ENCODE measurements around the gene FCRLB. TPM values are rescaled to one million over a fixed set of nuclear protein-coding genes. Genes with fewer than 3 reads are reported as not detected.

Gene FCRLB
- total and polyA plus RNA-seq, 2 donors (not counting 3 experiments of a cell fraction or from before 2014, with no cell fraction given): 0.62 TPM

- Histone ChIP-seq H3K4me3 (replicated peaks in 1 of 3; ENCODE audit: insufficient read depth in 1 of 3, low read depth in 1 of 3, low read length in 3 of 3) (no peak overlapping the region), H4K20me1 (replicated peaks; ENCODE audit: control insufficient read depth, extremely low read depth, insufficient read depth, low read length) (peaks cover 5% of the 10 kb centered on the region), H3K27ac (ENCODE audit: insufficient read depth, low read depth, low read length) (no peak overlapping the region), H3K4me2 (ENCODE audit: insufficient read depth, low read length) (no peak overlapping the region), H3K36me3 (ENCODE audit: control insufficient read depth in 2 of 2, extremely low read depth in 1 of 2, insufficient read depth in 2 of 2, low read length in 2 of 2) (no peaks in the 10 kb centered on the region), H3K4me1 (ENCODE audit: control insufficient read depth, extremely low read depth, insufficient read depth, low read length) (peaks cover 10% of the 10 kb centered on the region), H2AFZ (ENCODE audit: low read depth, low read length) (no peak overlapping the region), H3K9ac (replicated peaks; ENCODE audit: extremely low read depth, insufficient read depth, low read length) (no peak overlapping the region), H3K79me2 (ENCODE audit: control insufficient read depth, insufficient read depth, low read length) (peaks cover 78% of the 10 kb centered on the region), H3K9me1 (replicated peaks; ENCODE audit: control insufficient read depth, extremely low read depth, insufficient read depth, low read length) (no peaks in the 10 kb centered on the region), H3K9me3 (replicated peaks; ENCODE audit: control insufficient read depth, insufficient read depth, low read length) (no peaks in the 10 kb centered on the region), H3K27me3 (ENCODE audit: control insufficient read depth in 2 of 2, insufficient read depth in 2 of 2, low read length in 2 of 2) (no peaks in the 10 kb centered on the region)
- TF ChIP-seq POLR2AphosphoS5 (IDR thresholded peaks at IDR 0.05; ENCODE audit: insufficient read depth, low read depth, low read length): no peak
- no peak for TF ChIP-seq POLR2A (IDR thresholded peaks at IDR 0.05; ENCODE audit: low read depth, low read length)
- TF ChIP-seq JUN (IDR thresholded peaks at IDR 0.05; ENCODE audit: borderline replicate concordance, insufficient read depth, insufficient read length, low read depth): no peak
- no peak for TF ChIP-seq GATA2 (IDR thresholded peaks at IDR 0.05; ENCODE audit: insufficient read depth, insufficient read length, low read depth, low read length)
- TF ChIP-seq MYC (IDR thresholded peaks at IDR 0.05; ENCODE audit: low read depth, low read length): no peak
- no peak for TF ChIP-seq MAX (IDR thresholded peaks at IDR 0.05; ENCODE audit: insufficient read depth, insufficient read length)
- TF ChIP-seq CTCF (IDR thresholded peaks at IDR 0.05; ENCODE audit: extremely low read depth in 1 of 2, insufficient read depth in 1 of 2, low read depth in 1 of 2, low read length in 2 of 2): no peak
- TF ChIP-seq FOS (IDR thresholded peaks at IDR 0.05; ENCODE audit: borderline replicate concordance, insufficient read depth, low read length): no peak
- TF ChIP-seq EZH2 (IDR thresholded peaks at IDR 0.05; ENCODE audit: borderline replicate concordance, low read depth, low read length, severe bottlenecking): no peak
- BruUV-seq (replicated peaks): no TSS peak
- CTCF ChIA-PET: no interaction called here
- dilution Hi-C loops (cut with MboI; ENCODE audit: extremely low pct_ligation_motif_present, low sequenced_read_pairs) (no loop called here), intact Hi-C loops (cut with micrococcal nuclease) (no loop called here)
- POLR2A ChIA-PET: no interaction called here
- no peak for FAIRE-seq
- no peak for DNase-seq (ENCODE audit: low read depth, low spot score)
Observed at GRCh38 chr1:161777261-161777660, 55.9 kb downstream of the FCRLB start.

Small RNA genes lying within 50 kb of the gene (small RNA-seq; reads per million reads assigned to genes)
- gene RF00019 (ENCODE audit: insufficient read depth, insufficient read length, low read depth, low replicate concordance) (not detected), gene RN7SL466P (ENCODE audit: insufficient read depth, insufficient read length, low read depth, low replicate concordance) (not detected)

Other genes with a start within 250 kb of the FCRLB start
- gene FCGR2A, start 216.1 kb upstream of the FCRLB start, total RNA-seq: not detected in 2 replicates
- not detected in 2 replicates for gene FCGR2A, start 216.1 kb upstream of the FCRLB start, polyA plus RNA-seq
- gene HSPA6, start 197.0 kb upstream of the FCRLB start, total RNA-seq: 0.13 TPM in 1 of 2 replicates, not detected in the other
- gene HSPA6, start 197.0 kb upstream of the FCRLB start, polyA plus RNA-seq: 0.03 and 0.10 TPM in 2 replicates
- gene FCGR3A, start 171.7 kb upstream of the FCRLB start, total RNA-seq: not detected in 2 replicates
- not detected in 2 replicates for gene FCGR3A, start 171.7 kb upstream of the FCRLB start, polyA plus RNA-seq
- gene FCGR3B, start 90.4 kb upstream of the FCRLB start, total RNA-seq: not detected in 2 replicates
- not detected in 2 replicates for gene FCGR3B, start 90.4 kb upstream of the FCRLB start, polyA plus RNA-seq
- not detected in 2 replicates for gene FCGR2B, start 58.4 kb upstream of the FCRLB start, total RNA-seq
- not detected in 2 replicates for gene FCGR2B, start 58.4 kb upstream of the FCRLB start, polyA plus RNA-seq
- gene FCRLA, start 14.3 kb upstream of the FCRLB start, total RNA-seq: not detected in 2 replicates
- not detected in 2 replicates for gene FCRLA, start 14.3 kb upstream of the FCRLB start, polyA plus RNA-seq
- gene DUSP12, start 28.2 kb downstream of the FCRLB start, total RNA-seq: 26.8 and 28.3 TPM in 2 replicates
- gene DUSP12, start 28.2 kb downstream of the FCRLB start, polyA plus RNA-seq: 25.7 and 31.6 TPM in 2 replicates
- 38.8 and 40.3 TPM in 2 replicates for gene ATF6, start 44.8 kb downstream of the FCRLB start, total RNA-seq
- gene ATF6, start 44.8 kb downstream of the FCRLB start, polyA plus RNA-seq: 22.8 and 24.9 TPM in 2 replicates

Data from endothelial cell of umbilical vein (primary cell).